ENCODE results near the gene PRR7. TPM values are rescaled to one million over a fixed set of nuclear protein-coding genes. Genes with fewer than 3 reads are reported as not detected.

The PRR7 gene
- total RNA-seq, 2 experiments from 2014 or later, result 23.3 to 23.5 TPM

DNA sequence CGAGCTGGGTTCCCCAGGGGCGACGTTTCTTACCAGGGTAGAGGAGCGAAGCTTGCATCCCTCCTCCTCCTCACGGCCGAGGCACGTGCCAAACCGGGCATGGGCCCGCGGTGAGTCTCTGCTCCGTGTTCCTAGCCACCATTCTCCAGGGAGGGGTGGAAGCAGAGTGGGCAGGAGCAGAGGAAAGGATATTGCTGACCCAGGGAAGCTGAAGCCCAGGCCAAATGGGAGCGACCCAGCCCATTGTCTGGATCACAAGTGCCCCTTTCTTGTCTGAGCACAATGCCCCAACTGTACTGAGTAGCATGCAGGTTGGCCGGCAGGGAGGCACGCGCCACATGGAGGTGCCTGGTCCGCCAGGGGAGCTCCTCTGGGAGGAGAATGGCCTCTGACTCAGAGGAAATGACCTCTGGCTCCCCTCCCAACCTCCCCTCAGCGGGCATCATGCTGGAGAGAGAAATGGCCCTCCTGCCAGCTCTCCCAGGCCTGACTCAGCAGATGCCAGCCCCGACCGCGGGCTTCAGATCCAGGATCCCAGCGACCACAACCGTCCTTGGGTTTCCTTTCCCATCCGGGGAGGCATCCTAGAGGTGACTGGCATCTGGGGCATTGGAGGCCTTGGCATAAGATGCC, 1.1 kb downstream of the PRR7 start:
- Histone ChIP-seq H3K4me1 (ENCODE audit: insufficient read depth, low read length) (peaks cover 68% of the 10 kb centered on the region), H3K27ac (ENCODE audit: low read depth in 1 of 2, low read length in 2 of 2) (no peak overlapping the region), H3K9me3 (ENCODE audit: control insufficient read depth in 1 of 2, insufficient read depth in 1 of 2, low read length in 2 of 2) (no peaks in the 10 kb centered on the region), H3K36me3 (ENCODE audit: insufficient read depth, low read length) (peaks cover 5% of the 10 kb centered on the region), H3K27me3 (ENCODE audit: control insufficient read depth in 1 of 2, insufficient read depth in 2 of 2, low read length in 2 of 2) (no peaks in the 10 kb centered on the region), H3K4me3 (ENCODE audit: low read length) (peak overlapping the region; percentile 19)
- ChIA-PET POLR2A (interaction anchor here (0.8 to 15.3 kb wide), 8 partner anchors 8 to 84 kb away, joined by 3 to 661 read pairs (median 10); partner anchors contain the start of genes F12, GRK6 and PFN3), CTCF (interaction anchor here (0.8 to 16.6 kb wide), 8 partner anchors 7 to 144 kb away, joined by 3 to 352 read pairs (median 7); partner anchors contain the start of genes F12, PFN3, PRELID1 and RAB24)
- Mint-ChIP-seq H3K36me3 (ENCODE audit: low read depth) (peaks cover 22% of the 10 kb centered on the region), H3K4me1 (ENCODE audit: low read depth) (peaks cover 57% of the 10 kb centered on the region), H3K27me3 (no peaks in the 10 kb centered on the region), H3K27ac (peak overlapping the region; percentile 81), H3K4me3 (peak overlapping the region; percentile 71), H3K9me3 (no peaks in the 10 kb centered on the region)
- intact Hi-C loops (cut with DNase I, micrococcal nuclease), result no loop called here
- ATAC-seq (ENCODE audit: poor library complexity) (peak; percentile 2), DNase-seq (peak in 3 of 14 experiments; percentile 23 to 66 (median 57))
- TF ChIP-seq, protein P1, sequence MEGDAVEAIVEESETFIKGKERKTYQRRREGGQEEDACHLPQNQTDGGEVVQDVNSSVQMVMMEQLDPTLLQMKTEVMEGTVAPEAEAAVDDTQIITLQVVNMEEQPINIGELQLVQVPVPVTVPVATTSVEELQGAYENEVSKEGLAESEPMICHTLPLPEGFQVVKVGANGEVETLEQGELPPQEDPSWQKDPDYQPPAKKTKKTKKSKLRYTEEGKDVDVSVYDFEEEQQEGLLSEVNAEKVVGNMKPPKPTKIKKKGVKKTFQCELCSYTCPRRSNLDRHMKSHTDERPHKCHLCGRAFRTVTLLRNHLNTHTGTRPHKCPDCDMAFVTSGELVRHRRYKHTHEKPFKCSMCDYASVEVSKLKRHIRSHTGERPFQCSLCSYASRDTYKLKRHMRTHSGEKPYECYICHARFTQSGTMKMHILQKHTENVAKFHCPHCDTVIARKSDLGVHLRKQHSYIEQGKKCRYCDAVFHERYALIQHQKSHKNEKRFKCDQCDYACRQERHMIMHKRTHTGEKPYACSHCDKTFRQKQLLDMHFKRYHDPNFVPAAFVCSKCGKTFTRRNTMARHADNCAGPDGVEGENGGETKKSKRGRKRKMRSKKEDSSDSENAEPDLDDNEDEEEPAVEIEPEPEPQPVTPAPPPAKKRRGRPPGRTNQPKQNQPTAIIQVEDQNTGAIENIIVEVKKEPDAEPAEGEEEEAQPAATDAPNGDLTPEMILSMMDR (IDR thresholded peaks at IDR 0.05), result no peak

DNA sequence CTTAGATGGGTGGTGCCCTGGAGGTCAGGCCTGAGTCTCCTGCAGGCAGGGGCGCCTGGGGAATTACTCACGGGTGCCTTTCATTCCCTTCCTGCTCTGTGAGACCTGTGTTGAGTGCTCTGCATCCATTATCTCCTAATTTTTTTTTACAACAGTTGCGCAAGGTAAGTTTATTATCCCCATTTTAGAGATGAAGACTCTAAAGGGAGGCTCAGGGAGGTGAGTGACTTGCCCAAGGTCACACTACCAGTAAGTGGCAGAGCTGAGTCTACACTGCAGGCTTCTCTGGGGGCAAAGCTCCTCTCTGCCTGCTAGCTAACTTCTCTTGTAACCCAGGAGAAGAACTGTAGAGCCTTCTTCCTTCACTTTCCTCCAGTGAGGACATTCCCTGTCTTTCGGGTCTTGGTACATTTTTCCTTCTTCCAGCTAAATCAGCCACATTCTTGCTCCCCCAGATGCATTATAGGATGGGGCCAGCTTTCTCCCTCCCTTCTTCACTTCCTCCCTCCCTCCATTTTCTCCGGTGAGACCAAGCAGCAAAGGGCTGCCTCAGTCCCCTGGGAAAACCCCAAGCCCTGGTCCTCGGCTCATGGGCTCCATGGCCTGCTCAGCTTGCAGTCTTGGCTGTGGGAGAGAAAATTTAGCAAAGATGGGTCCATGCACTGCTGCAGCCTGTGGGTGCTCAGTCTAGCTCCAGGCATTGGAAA, 1.8 kb downstream of the PRR7 start:
- Mint-ChIP-seq H3K27ac (peak overlapping the region; percentile 81), H3K27me3 (no peaks in the 10 kb centered on the region), H3K4me1 (ENCODE audit: low read depth) (peaks cover 64% of the 10 kb centered on the region), H3K9me3 (no peaks in the 10 kb centered on the region), H3K4me3 (peak overlapping the region; percentile 71), H3K36me3 (ENCODE audit: low read depth) (peaks cover 15% of the 10 kb centered on the region)
- ATAC-seq (ENCODE audit: poor library complexity) (no peak), DNase-seq (peak in 1 of 14 experiments; percentile 33)
- no peak overlapping the region for H3K27ac ChIP-seq (ENCODE audit: low read depth in 1 of 2, low read length in 2 of 2)
- no peaks in the 10 kb centered on the region for H3K27me3 ChIP-seq (ENCODE audit: control insufficient read depth in 1 of 2, insufficient read depth in 2 of 2, low read length in 2 of 2)
- ChIA-PET POLR2A (interaction anchor here (0.7 to 15.3 kb wide), 8 partner anchors 7 to 86 kb away, joined by 3 to 661 read pairs (median 10); partner anchors contain the start of genes F12, GRK6 and PFN3), CTCF (interaction anchor here (0.9 to 16.6 kb wide), 5 partner anchors 17 to 58 kb away, joined by 3 to 352 read pairs (median 3); partner anchors contain the start of genes F12 and PFN3)
- no peak overlapping the region for H3K4me3 ChIP-seq (ENCODE audit: low read length)
- no peaks in the 10 kb centered on the region for H3K9me3 ChIP-seq (ENCODE audit: control insufficient read depth in 1 of 2, insufficient read depth in 1 of 2, low read length in 2 of 2)
- peaks cover 68% of the 10 kb centered on the region for H3K4me1 ChIP-seq (ENCODE audit: insufficient read depth, low read length)
- TF ChIP-seq, protein P1 (IDR thresholded peaks at IDR 0.05), result no peak
- H3K36me3 ChIP-seq (ENCODE audit: insufficient read depth, low read length), result no peaks in the 10 kb centered on the region
- intact Hi-C loops (cut with DNase I, micrococcal nuclease), result no loop called here

DNA sequence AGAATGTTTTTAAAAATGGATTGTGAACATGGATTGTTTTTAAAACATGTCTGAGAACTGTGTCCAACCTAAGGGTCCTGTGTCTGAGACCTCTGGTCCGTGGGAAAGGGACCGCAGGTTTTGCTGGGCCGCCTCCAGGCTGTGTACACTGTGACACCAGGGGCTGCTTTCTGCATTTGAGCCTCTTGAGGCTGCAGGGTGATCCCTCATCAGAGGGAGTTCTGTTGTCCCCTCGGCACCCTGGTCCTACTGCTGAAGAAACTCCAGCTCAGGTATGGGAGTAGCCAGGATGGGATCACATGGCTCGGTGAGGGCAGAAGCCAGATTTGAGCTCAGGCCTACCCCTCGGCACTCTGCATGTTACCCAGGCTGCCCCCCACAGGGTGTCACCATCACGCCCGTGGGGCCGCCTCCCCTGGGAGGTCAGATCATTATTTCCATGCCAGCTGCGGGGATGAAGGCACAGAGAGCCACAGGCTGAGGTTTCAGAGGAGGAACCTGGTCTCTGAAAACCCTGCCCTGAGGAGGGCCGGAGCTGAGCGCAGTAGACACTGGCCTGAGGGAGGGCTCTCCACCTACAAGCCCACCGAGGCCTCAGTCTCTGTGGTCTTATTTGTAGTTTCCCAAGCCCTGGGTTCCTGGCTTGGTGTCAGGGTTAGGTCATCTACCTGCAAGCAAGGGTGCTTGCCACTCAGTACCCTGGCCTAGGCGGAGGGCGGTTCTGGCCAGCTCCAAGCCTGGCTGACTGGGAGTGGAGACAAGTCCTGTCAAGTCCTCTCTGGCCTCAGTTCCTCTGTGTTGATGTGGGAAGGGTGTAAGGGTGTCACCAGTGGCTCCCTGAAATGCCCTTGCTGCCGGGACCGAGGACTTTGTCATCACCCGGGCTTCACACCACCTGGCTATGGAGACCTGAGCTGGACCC, 2.8 kb downstream of the PRR7 start:
- DNase-seq, result no peak
- H3K4me1 Mint-ChIP-seq (ENCODE audit: low read depth), result peaks cover 64% of the 10 kb centered on the region

More for the DNA sequence above, 2.8 kb downstream of the PRR7 start:
- H3K27me3 ChIP-seq (ENCODE audit: control insufficient read depth in 1 of 2, insufficient read depth in 2 of 2, low read length in 2 of 2), result no peaks in the 10 kb centered on the region
- Mint-ChIP-seq H3K9me3 (no peaks in the 10 kb centered on the region), H3K27ac (peak overlapping the region; percentile 49), H3K27me3 (no peaks in the 10 kb centered on the region), H3K36me3 (ENCODE audit: low read depth) (peaks cover 18% of the 10 kb centered on the region), H3K4me3 (peak overlapping the region; percentile 71)
- TF ChIP-seq, protein P1 (IDR thresholded peaks at IDR 0.05), result no peak
- H3K9me3 ChIP-seq (ENCODE audit: control insufficient read depth in 1 of 2, insufficient read depth in 1 of 2, low read length in 2 of 2), result no peaks in the 10 kb centered on the region
- no peak for ATAC-seq (ENCODE audit: poor library complexity)
- no peak overlapping the region for H3K4me3 ChIP-seq (ENCODE audit: low read length)
- H3K36me3 ChIP-seq (ENCODE audit: insufficient read depth, low read length), result no peaks in the 10 kb centered on the region
- POLR2A ChIA-PET, result interaction anchor here (0.6 to 15.3 kb wide), 8 partner anchors 9 to 149 kb away, joined by 3 to 661 read pairs (median 10); partner anchors contain the start of genes F12, GRK6, PDLIM7 and PFN3
- CTCF ChIA-PET, result interaction anchor here (0.9 to 16.6 kb wide), 4 partner anchors 18 to 59 kb away, joined by 3 to 352 read pairs (median 3); partner anchors contain the start of genes F12 and PFN3
- intact Hi-C loops (cut with DNase I, micrococcal nuclease), result no loop called here
- no peak overlapping the region for H3K27ac ChIP-seq (ENCODE audit: low read depth in 1 of 2, low read length in 2 of 2)
- H3K4me1 ChIP-seq (ENCODE audit: insufficient read depth, low read length), result peaks cover 69% of the 10 kb centered on the region
